Aorta (tissue), 5 donors: ENCODE data around the gene FAM234B. TPM values are rescaled to one million over a fixed set of nuclear protein-coding genes. Genes with fewer than 3 reads are reported as not detected.

Experiments
- ATAC-seq: fragments of 200-7000 bp; cut with Tn5 transposase; one replicate; pipeline ENCODE4 v1.9.1; 2022; ENCODE audit warnings: moderate library complexity; ENCODE audit not compliant: low FRiP score
- DNase-seq, 2 donors: peaks; one replicate each; pipeline ENCODE4 v3.0.0-alpha.2; 2020
- H3K27ac ChIP-seq, 2 donors: one replicate each; pipeline ENCODE4 v1.5.1; 2013; ENCODE audit warnings: low read length in 2 of 2, mild to moderate bottlenecking in 2 of 2, moderate library complexity in 2 of 2, control low read depth in 1 of 2, inconsistent platforms in 1 of 2, low read depth in 1 of 2
- H3K27me3 ChIP-seq, 2 donors: one replicate each; pipeline ENCODE4 v1.6.1; 2013; ENCODE audit warnings: control low read depth in 1 of 2, low read length in 1 of 2, mild to moderate bottlenecking in 1 of 2, moderate library complexity in 1 of 2; ENCODE audit not compliant: insufficient read depth in 2 of 2, control insufficient read depth in 1 of 2
- H3K36me3 ChIP-seq, 2 donors: one replicate each; pipeline ENCODE4 v1.6.1; 2013; ENCODE audit warnings: control low read depth in 1 of 2, low read length in 1 of 2, mild to moderate bottlenecking in 1 of 2; ENCODE audit not compliant: insufficient read depth in 2 of 2, control insufficient read depth in 1 of 2
- H3K4me1 ChIP-seq, 2 donors: one replicate each; pipeline ENCODE4 v1.6.1; 2013; ENCODE audit warnings: low read length in 2 of 2, control low read depth in 1 of 2, mild to moderate bottlenecking in 1 of 2, moderate library complexity in 1 of 2; ENCODE audit not compliant: insufficient read depth in 2 of 2, control insufficient read depth in 1 of 2
- H3K4me3 ChIP-seq, 2 donors: one replicate each; pipeline ENCODE4 v1.5.1; 2013; ENCODE audit warnings: low read length in 2 of 2, control low read depth in 1 of 2, mild to moderate bottlenecking in 1 of 2
- H3K9me3 ChIP-seq: one replicate; pipeline ENCODE4 v1.6.1; 2013; ENCODE audit warnings: mild to moderate bottlenecking, low read length; ENCODE audit not compliant: control insufficient read depth
- WGBS, 2 donors: extraction: QIAGEN DNeasy Blood & Tissue Kit; methylation state at CpG; one replicate each; pipeline ENCODE4 v1.1.7; 2013; 5-methylcytosine and 5-hydroxymethylcytosine counted together
- intact Hi-C, 2 donors: fragments of 100-400 bp; cut with DNase I; formaldehyde crosslinking; loops; one replicate each; pipeline versions ENCODE4 v1.14.2 to v1.15.0; 2022
- polyA plus RNA-seq, 2 donors: library from polyadenylated mRNA; stranded (reverse); fragments of 200-250 nt; gene quantifications; one replicate each; pipeline ENCODE4 v1.2.3, GENCODE V29; 2013
- total RNA-seq, 2 donors: library from RNA; stranded (reverse); fragmentation: NEBNext Ultra II Directional; extraction: Animal tissue kit (Norgen Biotek cat#: 25700); gene quantifications; one replicate each; pipeline ENCODE4 v1.2.1, GENCODE V29; 2021
- donor health status: healthy with polysubstance abuse.
- donor health status: Bipolar disorder and iron deficiency.
- donor health status: DM: no; HTN: no; CAD: no.
- donor health status: DM: no; HTN: no; CAD: no.
- donor health status: DM: yes; HTN: yes; CAD: no.

FAM234B gene
- total and polyA plus RNA-seq, 4 donors, result 0.95 to 6.8 (median 5.2) TPM; not detected in 1

DNA sequence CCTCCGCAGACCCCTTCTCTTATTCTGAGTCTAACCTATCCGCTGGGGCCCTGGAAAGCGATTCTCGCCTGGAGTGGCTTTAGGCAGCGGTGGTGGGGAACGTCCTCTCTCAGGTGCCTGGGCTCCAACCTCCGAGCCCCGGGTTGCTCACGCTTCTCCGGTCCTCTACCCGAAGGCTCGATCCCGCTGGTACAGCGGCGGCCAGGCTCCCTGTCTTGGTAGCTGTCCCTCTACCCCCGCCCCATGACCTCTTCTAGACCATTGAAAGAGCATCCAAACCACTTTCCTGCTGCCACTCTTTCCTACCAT, 43.6 kb upstream of the FAM234B start:
- peak overlapping the region; percentile 83 to 95 for H3K27ac ChIP-seq
- peak overlapping the region; percentile 84 to 89 for H3K4me3 ChIP-seq
- H3K36me3 ChIP-seq, result no peaks in the 10 kb centered on the region
- no peaks in the 10 kb centered on the region for H3K27me3 ChIP-seq
- 0% methylated on average over 16 of the region's 16 CpGs for WGBS, 2 donors
- intact Hi-C loops, result loop anchor here (2.0 to 5.0 kb wide), 5 partner anchors 42 to 212 kb away; partner anchors contain the start of genes FAM234B (in 1 of the 2) and GSG1 (in 1 of the 2)
- no peak for DNase-seq
- no peaks in the 10 kb centered on the region for H3K9me3 ChIP-seq
- peak; percentile 63 for ATAC-seq
- peaks cover 0 to 1% of the 10 kb centered on the region in 2 donors for H3K4me1 ChIP-seq

DNA sequence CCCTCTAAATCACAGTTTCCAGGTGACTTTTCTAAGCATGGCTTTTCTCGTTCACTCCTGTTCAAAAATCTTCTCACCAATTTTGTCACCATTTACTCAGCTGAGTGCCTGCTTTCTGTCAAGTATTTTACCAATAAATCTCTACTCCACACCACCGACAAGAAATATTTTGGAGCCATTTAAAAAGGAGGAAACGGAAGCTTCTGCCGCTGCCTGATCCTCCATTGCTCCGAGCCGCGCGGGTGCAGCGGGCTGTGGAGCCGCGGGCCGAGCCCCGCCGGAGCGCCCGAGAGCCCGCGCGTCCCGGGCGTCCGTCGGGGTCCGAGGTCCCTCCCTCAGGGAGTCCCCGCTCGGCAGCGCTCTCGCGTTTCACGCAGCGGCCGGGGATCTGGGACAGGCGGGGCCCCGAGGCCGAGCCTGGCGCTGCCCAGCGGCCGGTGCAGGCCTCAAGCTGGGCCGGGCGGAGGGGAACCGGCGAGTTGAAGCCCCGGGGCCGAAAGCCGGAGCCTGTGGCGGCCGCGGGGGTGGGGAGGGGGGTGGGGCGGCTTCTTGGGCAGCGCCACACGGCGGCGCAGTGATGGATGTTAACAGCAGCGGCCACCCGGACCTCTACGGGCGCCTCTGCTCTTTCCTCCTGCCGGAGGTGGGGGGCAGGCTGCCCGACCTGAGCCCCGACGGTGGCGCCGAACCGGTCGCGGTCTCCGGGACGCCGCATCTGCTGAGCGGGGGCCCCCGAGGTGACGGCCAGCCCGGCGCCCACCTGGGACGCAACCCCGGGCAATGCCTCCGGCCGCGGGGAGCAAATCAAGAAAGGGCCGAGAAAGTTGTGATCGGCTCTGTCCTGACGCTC, 43.0 kb upstream of the FAM234B start:
- intact Hi-C loops, result loop anchor here (2.0 to 5.0 kb wide), 5 partner anchors 41 to 212 kb away; partner anchors contain the start of genes FAM234B (in 1 of the 2) and GSG1 (in 1 of the 2)
- WGBS, 2 donors, result 0 to 1% methylated on average over 75 to 82 of the region's 82 CpGs
- Histone ChIP-seq H3K9me3 (no peaks in the 10 kb centered on the region), H3K4me1 (peaks cover 0 to 1% of the 10 kb centered on the region in 2 donors), H3K36me3 (no peaks in the 10 kb centered on the region), H3K27ac (peak overlapping the region; percentile 83 to 95), H3K27me3 (no peaks in the 10 kb centered on the region), H3K4me3 (peak overlapping the region; percentile 84 to 89)
- ATAC-seq (peak; percentile 56), DNase-seq (peak; percentile 77 to 89)

DNA sequence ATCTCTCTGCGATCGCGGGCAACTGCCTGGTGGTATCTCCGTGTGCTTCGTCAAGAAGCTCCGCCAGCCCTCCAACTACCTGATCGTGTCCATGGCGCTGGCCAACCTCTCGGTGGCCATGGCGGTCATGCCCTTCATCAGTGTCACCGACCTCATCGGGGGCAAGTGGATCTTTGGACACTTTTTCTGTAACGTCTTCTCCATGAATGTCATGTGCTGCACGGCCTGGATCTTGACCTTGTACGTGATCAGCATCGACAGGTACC, 42.5 kb upstream of the FAM234B start:
- WGBS, 2 donors, result 44 to 48% methylated on average over 16 of the region's 16 CpGs
- Histone ChIP-seq H3K27ac (no peak overlapping the region), H3K4me1 (no peaks in the 10 kb centered on the region), H3K4me3 (peak overlapping the region; percentile 84 to 89), H3K27me3 (no peaks in the 10 kb centered on the region), H3K9me3 (no peaks in the 10 kb centered on the region), H3K36me3 (no peaks in the 10 kb centered on the region)
- DNase-seq, result no peak
- intact Hi-C loops, result loop anchor here (2.0 to 5.0 kb wide), 5 partner anchors 41 to 211 kb away; partner anchors contain the start of genes FAM234B (in 1 of the 2) and GSG1 (in 1 of the 2)
- no peak for ATAC-seq

DNA sequence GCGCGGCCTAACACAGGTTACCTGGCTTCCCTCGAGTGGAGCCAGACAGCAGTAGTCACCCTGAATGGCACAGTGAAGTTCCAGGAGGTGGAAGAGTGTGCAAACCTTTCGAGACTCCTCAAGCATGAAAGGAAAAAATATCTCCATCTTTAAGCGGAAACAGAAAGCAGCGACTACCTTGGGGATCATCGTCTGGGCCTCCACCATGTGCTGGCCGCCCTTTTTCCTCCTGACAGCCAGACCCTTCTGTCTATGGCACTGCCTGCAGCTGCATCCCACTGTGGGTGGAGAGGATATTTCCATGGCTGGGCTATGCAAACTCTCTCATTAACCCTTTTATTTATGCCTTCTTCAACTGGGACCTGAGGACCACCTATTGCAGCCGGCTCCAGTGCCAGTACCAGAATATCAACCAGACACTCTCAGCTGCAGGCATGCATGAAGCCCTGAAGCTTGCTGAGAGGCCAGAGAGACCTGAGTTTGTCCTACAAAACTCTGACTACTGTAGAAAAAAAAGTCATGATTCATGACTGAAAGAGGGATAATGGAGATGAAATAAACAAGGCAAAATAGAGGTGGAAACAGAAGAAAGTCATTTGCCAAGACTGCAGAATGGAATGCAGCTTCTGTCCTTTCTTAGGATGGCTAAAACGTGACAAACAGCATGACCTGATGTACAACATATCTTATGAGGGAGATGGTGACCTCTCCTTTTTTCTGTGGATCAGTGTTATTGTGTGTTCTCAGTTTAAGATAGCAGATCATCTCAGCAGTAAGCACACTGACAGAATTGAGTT, 41.7 kb upstream of the FAM234B start:
- no peaks in the 10 kb centered on the region for H3K9me3 ChIP-seq
- H3K27ac ChIP-seq, result no peak overlapping the region
- intact Hi-C loops, result loop anchor here (5.0 kb wide), 4 partner anchors 40 to 205 kb away; partner anchors contain the start of genes FAM234B (in 1 of the 2) and GSG1 (in 1 of the 2)
- H3K27me3 ChIP-seq, result no peaks in the 10 kb centered on the region
- no peaks in the 10 kb centered on the region for H3K4me1 ChIP-seq
- no peaks in the 10 kb centered on the region for H3K36me3 ChIP-seq
- no peak overlapping the region for H3K4me3 ChIP-seq
- ATAC-seq, result no peak
- 97% methylated on average over 10 of the region's 10 CpGs for WGBS, 2 donors
- no peak for DNase-seq

DNA sequence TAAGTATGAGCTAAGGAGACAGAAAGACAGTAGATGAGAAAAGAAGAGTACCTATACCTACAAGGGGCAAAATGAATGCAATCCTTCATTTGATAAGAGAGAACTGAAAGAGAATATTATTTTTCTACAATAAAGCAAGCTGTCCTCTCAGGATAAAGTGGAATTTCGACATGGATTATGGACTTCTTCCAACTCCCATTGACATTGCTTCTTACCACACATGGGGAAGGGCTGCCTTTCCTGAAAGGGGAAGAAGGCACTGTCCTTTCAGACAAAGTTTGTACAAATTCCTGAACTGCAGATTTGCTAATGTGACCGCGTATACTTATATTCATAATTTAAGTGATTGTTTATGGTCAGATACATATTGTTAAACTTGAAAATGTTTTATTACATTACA, 39.8 kb upstream of the FAM234B start:
- Histone ChIP-seq H3K4me1 (no peaks in the 10 kb centered on the region), H3K4me3 (no peak overlapping the region), H3K36me3 (no peaks in the 10 kb centered on the region), H3K9me3 (no peaks in the 10 kb centered on the region), H3K27me3 (no peaks in the 10 kb centered on the region), H3K27ac (no peak overlapping the region)
- DNase-seq, result no peak
- 91 to 95% methylated on average over 3 of the region's 3 CpGs for WGBS, 2 donors
- intact Hi-C loops, result loop anchor here (5.0 kb wide), 4 partner anchors 38 to 203 kb away; partner anchors contain the start of genes FAM234B (in 1 of the 2) and GSG1 (in 1 of the 2)
- no peak for ATAC-seq

DNA sequence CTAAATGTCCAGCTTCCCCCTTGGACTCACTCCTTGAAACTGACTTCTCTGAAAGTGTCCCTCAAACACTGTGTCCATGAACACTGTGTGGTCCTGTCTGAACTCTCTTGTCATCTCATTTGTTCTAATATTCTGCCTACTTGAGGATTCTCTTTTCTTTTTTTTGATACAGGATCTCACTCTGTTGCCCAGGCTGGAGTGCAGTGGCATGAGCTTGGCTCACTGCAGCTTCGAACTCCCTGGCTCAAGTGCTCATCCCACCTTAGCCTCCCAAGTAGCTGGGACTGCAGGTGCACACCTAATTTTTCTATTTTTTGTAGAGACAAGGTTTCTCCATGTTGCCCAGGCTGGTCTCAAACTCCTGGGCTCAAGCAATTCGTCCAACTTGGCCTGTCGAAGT, 39.2 kb upstream of the FAM234B start:
- Histone ChIP-seq H3K9me3 (no peaks in the 10 kb centered on the region), H3K4me3 (no peak overlapping the region), H3K4me1 (no peaks in the 10 kb centered on the region), H3K27ac (no peak overlapping the region), H3K36me3 (no peaks in the 10 kb centered on the region), H3K27me3 (no peaks in the 10 kb centered on the region)
- ATAC-seq (no peak), DNase-seq (no peak)
- intact Hi-C loops, result loop anchor here (5.0 kb wide), 4 partner anchors 37 to 202 kb away; partner anchors contain the start of genes FAM234B (in 1 of the 2) and GSG1 (in 1 of the 2)
- 61 to 75% methylated on average over 3 of the region's 3 CpGs for WGBS, 2 donors

DNA sequence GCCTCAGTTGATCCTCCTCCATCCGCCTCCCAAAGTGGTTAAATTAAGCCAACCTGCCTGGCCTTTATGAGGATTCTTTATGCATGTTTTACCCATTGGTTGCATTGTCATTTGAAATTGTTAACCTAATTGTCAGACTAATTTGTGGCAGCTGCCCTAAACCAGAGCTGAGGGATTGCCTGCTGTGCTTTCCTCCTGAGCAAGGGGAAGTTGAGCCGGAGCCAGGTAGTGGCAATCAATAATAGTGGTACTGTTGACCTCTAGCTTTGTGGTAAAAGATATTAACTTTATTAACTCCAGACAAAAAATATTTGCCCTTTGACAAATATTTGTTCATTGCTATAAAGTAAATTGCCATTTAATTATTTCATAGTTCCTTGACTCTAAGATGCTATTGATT, 38.5 kb upstream of the FAM234B start:
- Histone ChIP-seq H3K4me1 (no peaks in the 10 kb centered on the region), H3K36me3 (no peaks in the 10 kb centered on the region), H3K9me3 (no peaks in the 10 kb centered on the region), H3K27ac (no peak overlapping the region), H3K27me3 (no peaks in the 10 kb centered on the region), H3K4me3 (no peak overlapping the region)
- WGBS, 2 donors, result 94 to 97% methylated on average over 2 of the region's 2 CpGs
- DNase-seq (no peak), ATAC-seq (no peak)
- intact Hi-C loops, result no loop called here

DNA sequence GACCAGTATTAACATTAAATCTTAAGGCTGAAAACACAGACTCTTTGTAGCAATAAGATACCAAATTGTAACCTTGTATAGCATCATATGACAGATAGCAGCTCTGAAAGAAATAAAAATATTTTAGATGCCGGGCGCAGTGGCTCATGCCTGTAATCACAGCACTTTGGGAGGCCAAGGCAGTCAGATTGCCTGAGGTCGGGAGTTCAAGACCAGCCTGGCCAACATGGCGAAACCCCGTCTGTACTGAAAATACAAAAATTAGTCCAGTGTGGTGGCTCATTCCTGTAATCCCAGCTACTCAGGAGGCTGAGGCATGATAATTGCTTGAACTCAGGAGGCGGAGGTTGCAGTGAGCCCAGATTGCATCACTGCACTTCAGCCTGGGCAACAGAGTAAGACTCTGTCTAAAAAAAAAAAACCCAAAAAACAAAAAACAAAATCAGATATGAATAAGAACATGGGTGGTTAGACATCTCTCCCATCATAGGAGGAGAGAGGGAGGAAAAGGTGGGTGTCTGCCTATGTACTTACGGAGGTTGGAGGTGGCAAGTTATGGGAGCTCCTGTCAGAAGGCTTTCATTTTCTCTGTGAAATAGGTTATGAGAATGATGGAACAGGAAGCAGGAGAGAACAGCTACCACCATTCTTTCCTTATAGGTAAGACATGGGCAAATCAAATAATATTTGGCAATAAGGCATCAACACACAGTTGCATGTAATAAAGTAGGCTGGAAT, 36.5 kb upstream of the FAM234B start:
- ATAC-seq (no peak), DNase-seq (no peak)
- H3K27me3 ChIP-seq, result no peaks in the 10 kb centered on the region
- WGBS, 2 donors, result 91 to 94% methylated on average over 7 of the region's 7 CpGs
- intact Hi-C loops, result no loop called here
- H3K9me3 ChIP-seq, result no peaks in the 10 kb centered on the region
- no peak overlapping the region for H3K27ac ChIP-seq
- no peaks in the 10 kb centered on the region for H3K4me1 ChIP-seq
- H3K4me3 ChIP-seq, result no peak overlapping the region
- H3K36me3 ChIP-seq, result no peaks in the 10 kb centered on the region
